Measurements from ENCODE around the gene TES.

GRCh38 chr7:116209561-116210070 is 723 bp upstream of the TES start:
- no peak for TF ChIP-seq YY1 (IDR thresholded peaks at IDR 0.05; ENCODE audit: insufficient read depth, insufficient read length)
- no peak for TF ChIP-seq SUZ12 (IDR thresholded peaks at IDR 0.05; ENCODE audit: extremely low read depth, insufficient read depth, insufficient read length)

Measured in NT2/D1 (cell line).